A549 (cell line): ENCODE results near the gene CBR4.

Experiments
- CBX2 ChIP-seq: fragments of 200-600 bp; sonication (generic); IDR thresholded peaks from 2 replicates; pipeline ENCODE4 v1.6.1; 2016; ENCODE audit warnings: low read depth, mild to moderate bottlenecking, borderline replicate concordance
- CEBPB ChIP-seq, 2 experiments: fragments of >200 bp in 1 of 2; sonication (Bioruptor Twin) in 1 of 2; formaldehyde crosslinking in 1 of 2; IDR thresholded peaks; 2 replicates each; pipeline ENCODE4 v1.6.1; 2012 to 2016
- CHD4 ChIP-seq: fragments of 200-600 bp; sonication (generic); IDR thresholded peaks from 2 replicates; pipeline ENCODE4 v1.6.1; 2016; ENCODE audit warnings: antibody characterized with exemption, mild to moderate bottlenecking, borderline replicate concordance
- CTCF ChIP-seq: fragments of >200 bp; sonication (Bioruptor Twin); formaldehyde crosslinking; IDR thresholded peaks from 3 replicates; pipeline ENCODE4 v1.5.1; 2016
- GATA3 ChIP-seq: IDR thresholded peaks from 2 replicates; pipeline ENCODE4 v1.6.1; 2012; ENCODE audit warnings: borderline replicate concordance
- NR3C1 ChIP-seq: fragments of >200 bp; sonication (Bioruptor Twin); formaldehyde crosslinking; IDR thresholded peaks from 3 replicates; pipeline ENCODE4 v1.6.1; 2017
- PHF8 ChIP-seq: fragments of 200-600 bp; sonication (generic); IDR thresholded peaks from 2 replicates; pipeline ENCODE4 v1.6.1; 2016; ENCODE audit warnings: low read depth, mild to moderate bottlenecking, antibody characterized with exemption, moderate library complexity, borderline replicate concordance
- POLR2A ChIP-seq: IDR thresholded peaks from 2 replicates; pipeline ENCODE4 v1.6.1; 2012; ENCODE audit warnings: mild to moderate bottlenecking, low read length
- SMC3 ChIP-seq: fragments of >200 bp; sonication (Bioruptor Twin); formaldehyde crosslinking; IDR thresholded peaks from 3 replicates; pipeline ENCODE4 v1.6.1; 2018; ENCODE audit warnings: inconsistent platforms
- SREBF2 ChIP-seq: fragments of 450-650 bp; IDR thresholded peaks from 2 replicates; pipeline ENCODE4 v1.6.1; 2014; ENCODE audit warnings: mild to moderate bottlenecking, moderate library complexity
- TF ChIP-seq, protein P1 (sequence below): IDR thresholded peaks from 2 replicates; pipeline ENCODE4 v1.6.1; 2012

GRCh38 chr4:168979338-168979737 is 30.7 kb downstream of the CBR4 start:
- TF ChIP-seq CTCF = no peak
- no peak for TF ChIP-seq SMC3
- no peak for TF ChIP-seq CBX2
- no peak for TF ChIP-seq POLR2A
- TF ChIP-seq, protein P1, sequence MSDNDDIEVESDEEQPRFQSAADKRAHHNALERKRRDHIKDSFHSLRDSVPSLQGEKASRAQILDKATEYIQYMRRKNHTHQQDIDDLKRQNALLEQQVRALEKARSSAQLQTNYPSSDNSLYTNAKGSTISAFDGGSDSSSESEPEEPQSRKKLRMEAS = no peak
- no peak for TF ChIP-seq SREBF2
- TF ChIP-seq GATA3 = no peak
- no peak for TF ChIP-seq NR3C1
- TF ChIP-seq CEBPB (IDR thresholded peaks at IDR 0.05) = no peak
- TF ChIP-seq PHF8 = no peak
- TF ChIP-seq CHD4 = no peak
